Chondrocyte (in vitro differentiated cells): Measurements from ENCODE around the gene DNAH9. TPM values are rescaled to one million over a fixed set of nuclear protein-coding genes. Genes with fewer than 3 reads are reported as not detected.

ENCODE experiments used
- DNase-seq: peaks from one replicate; pipeline ENCODE4 v3.0.0; 2021; ENCODE audit warnings: mixed read lengths, low spot score
- H3K27ac Mint-ChIP-seq: one replicate; pipeline ENCODE4 v1.8.0; 2021; ENCODE audit warnings: mild to moderate bottlenecking, moderate library complexity, mixed read lengths; ENCODE audit not compliant: unreplicated experiment
- H3K27me3 Mint-ChIP-seq: 2 replicates; pipeline ENCODE4 v1.8.0; 2021; ENCODE audit warnings: low read depth, mixed read lengths
- H3K36me3 Mint-ChIP-seq: 2 replicates; pipeline ENCODE4 v1.8.0; 2021; ENCODE audit warnings: low read depth, mixed read lengths
- H3K4me1 Mint-ChIP-seq: 2 replicates; pipeline ENCODE4 v1.8.0; 2021; ENCODE audit warnings: low read depth, mild to moderate bottlenecking, mixed read lengths
- H3K4me3 Mint-ChIP-seq: one replicate; pipeline ENCODE4 v1.8.0; 2021; ENCODE audit warnings: mild to moderate bottlenecking, moderate library complexity, mixed read lengths; ENCODE audit not compliant: unreplicated experiment
- H3K9me3 Mint-ChIP-seq: 2 replicates; pipeline ENCODE4 v1.8.0; 2021; ENCODE audit warnings: low read depth, mixed read lengths
- CTCF ChIP-seq: fragments of 200-600 bp; sonication (generic); IDR thresholded peaks from 2 replicates; pipeline ENCODE4 v1.5.0; 2021; ENCODE audit warnings: antibody characterized with exemption, mild to moderate bottlenecking, moderate library complexity
- total RNA-seq: library from RNA; stranded (reverse); gene quantifications from 3 replicates; pipeline ENCODE4 v1.2.1, GENCODE V29; 2021

DNAH9 gene
- total RNA-seq, 1 donor from 2014 or later, result 0.37 TPM

GRCh38 chr17:11899537-11899942 is 301.3 kb downstream of the DNAH9 start:
- DNase-seq, result no peak

GRCh38 chr17:11900041-11900476 is 301.8 kb downstream of the DNAH9 start:
- no peak for TF ChIP-seq CTCF
- no peaks in the 10 kb centered on the region for H3K27me3 Mint-ChIP-seq
- H3K36me3 Mint-ChIP-seq, result no peaks in the 10 kb centered on the region
- H3K27ac Mint-ChIP-seq, result no peak overlapping the region
- H3K4me3 Mint-ChIP-seq, result no peak overlapping the region
- no peaks in the 10 kb centered on the region for H3K9me3 Mint-ChIP-seq
- no peaks in the 10 kb centered on the region for H3K4me1 Mint-ChIP-seq
- DNase-seq, result no peak

More at GRCh38 chr17:11899537-11899942, 301.3 kb downstream of the DNAH9 start:
- Mint-ChIP-seq H3K27ac (no peak overlapping the region), H3K27me3 (no peaks in the 10 kb centered on the region), H3K4me3 (no peak overlapping the region), H3K36me3 (no peaks in the 10 kb centered on the region), H3K4me1 (no peaks in the 10 kb centered on the region), H3K9me3 (no peaks in the 10 kb centered on the region)
- TF ChIP-seq CTCF, result no peak

GRCh38 chr17:11900655-11901054 is 302.4 kb downstream of the DNAH9 start:
- Mint-ChIP-seq H3K27me3 (no peaks in the 10 kb centered on the region), H3K27ac (peak overlapping the region; percentile 55), H3K4me1 (no peaks in the 10 kb centered on the region), H3K4me3 (no peak overlapping the region), H3K36me3 (no peaks in the 10 kb centered on the region), H3K9me3 (no peaks in the 10 kb centered on the region)
- no peak for DNase-seq
- TF ChIP-seq CTCF, result no peak

- H3K4me1 Mint-ChIP-seq, result no peaks in the 10 kb centered on the region
- no peak overlapping the region for H3K4me3 Mint-ChIP-seq
- H3K9me3 Mint-ChIP-seq, result no peaks in the 10 kb centered on the region
- no peaks in the 10 kb centered on the region for H3K27me3 Mint-ChIP-seq
- no peak for DNase-seq
- no peaks in the 10 kb centered on the region for H3K36me3 Mint-ChIP-seq
- no peak overlapping the region for H3K27ac Mint-ChIP-seq
- TF ChIP-seq CTCF, result no peak
Observed at GRCh38 chr17:11901931-11902330, 303.7 kb downstream of the DNAH9 start.

GRCh38 chr17:11908711-11909146 is 310.5 kb downstream of the DNAH9 start:
- no peak overlapping the region for H3K27ac Mint-ChIP-seq
- H3K4me3 Mint-ChIP-seq, result no peak overlapping the region
- no peak for TF ChIP-seq CTCF
- H3K27me3 Mint-ChIP-seq, result no peaks in the 10 kb centered on the region
- H3K36me3 Mint-ChIP-seq, result no peaks in the 10 kb centered on the region
- peaks cover 22% of the 10 kb centered on the region for H3K9me3 Mint-ChIP-seq
- no peaks in the 10 kb centered on the region for H3K4me1 Mint-ChIP-seq
- DNase-seq, result no peak
